Urinary bladder (tissue), 4 donors: ENCODE measurements around the gene VSIR. TPM values are rescaled to one million over a fixed set of nuclear protein-coding genes. Genes with fewer than 3 reads are reported as not detected.

Source experiments
- DNase-seq: peaks from one replicate; pipeline ENCODE4 v3.0.0-alpha.2; 2015; ENCODE audit errors: extremely low spot score
- H3K27ac ChIP-seq: one replicate; pipeline ENCODE4 v1.5.1; 2013; ENCODE audit warnings: low read depth, mild to moderate bottlenecking, moderate library complexity
- H3K36me3 ChIP-seq: one replicate; pipeline ENCODE4 v1.6.1; 2013; ENCODE audit warnings: mild to moderate bottlenecking, moderate library complexity; ENCODE audit not compliant: insufficient read depth
- H3K4me1 ChIP-seq: one replicate; pipeline ENCODE4 v1.6.1; 2013; ENCODE audit warnings: mild to moderate bottlenecking, moderate library complexity; ENCODE audit not compliant: insufficient read depth
- H3K4me3 ChIP-seq: one replicate; pipeline ENCODE4 v1.5.1; 2013; ENCODE audit warnings: low read depth, low read length
- WGBS: extraction: QIAGEN DNeasy Blood & Tissue Kit; methylation state at CpG from one replicate; pipeline ENCODE4 v1.1.7; 2013; 5-methylcytosine and 5-hydroxymethylcytosine counted together
- polyA plus RNA-seq: library from polyadenylated mRNA; stranded (reverse); fragments of 200-250 nt; gene quantifications from one replicate; pipeline ENCODE4 v1.2.3, GENCODE V29; 2013
- total RNA-seq: library from RNA; depleted of rRNA; stranded (reverse); fragments of >200 nt; gene quantifications from one replicate; pipeline ENCODE4 v1.2.3, GENCODE V29; 2014
- donor health status: healthy with polysubstance abuse.
- donor health status: healthy.

The VSIR gene
- total and polyA plus RNA-seq, 2 donors = 24.9 to 59.6 TPM

GRCh38 chr10:71714592-71714991, 58.7 kb downstream of the VSIR start:
- H3K36me3 ChIP-seq = no peaks in the 10 kb centered on the region
- peaks cover 6% of the 10 kb centered on the region for H3K4me1 ChIP-seq
- no peak for DNase-seq
- H3K4me3 ChIP-seq = no peak overlapping the region
- WGBS = 70% methylated on average over 5 of the region's 5 CpGs
- peak overlapping the region; percentile 95 for H3K27ac ChIP-seq

DNA sequence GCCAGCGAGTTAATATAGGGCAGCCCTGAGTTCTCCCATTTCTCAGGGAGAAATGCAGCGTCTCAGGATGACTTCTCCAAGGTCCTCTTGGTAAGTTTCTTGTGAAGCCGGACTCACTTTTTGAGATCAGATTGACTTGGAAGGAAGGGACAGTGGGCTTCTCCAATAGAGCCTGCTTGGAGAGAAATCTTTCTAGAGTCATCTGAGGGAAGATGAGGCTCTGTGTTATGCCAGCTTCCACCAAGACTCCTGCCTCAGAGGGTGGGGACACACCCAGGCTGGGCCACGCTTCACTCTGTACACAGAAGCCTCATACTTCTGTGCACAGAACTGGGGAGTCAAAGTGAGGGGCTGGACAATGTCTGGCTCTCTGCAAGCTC, 59.3 kb downstream of the VSIR start:
- H3K36me3 ChIP-seq = no peaks in the 10 kb centered on the region
- no peak overlapping the region for H3K4me3 ChIP-seq
- peaks cover 6% of the 10 kb centered on the region for H3K4me1 ChIP-seq
- peak overlapping the region; percentile 95 for H3K27ac ChIP-seq
- WGBS = 64% methylated on average over 4 of the region's 4 CpGs
- no peak for DNase-seq

GRCh38 chr10:71713135-71714030, 59.9 kb downstream of the VSIR start:
- DNase-seq = no peak
- Histone ChIP-seq H3K4me3 (no peak overlapping the region), H3K27ac (peak overlapping the region; percentile 95), H3K36me3 (no peaks in the 10 kb centered on the region), H3K4me1 (peaks cover 6% of the 10 kb centered on the region)
- WGBS = 4% methylated on average over 12 of the region's 12 CpGs

GRCh38 chr10:71712572-71713134, 60.7 kb downstream of the VSIR start:
- no peaks in the 10 kb centered on the region for H3K36me3 ChIP-seq
- peaks cover 6% of the 10 kb centered on the region for H3K4me1 ChIP-seq
- DNase-seq = no peak
- no peak overlapping the region for H3K4me3 ChIP-seq
- WGBS = 69% methylated on average over 17 of the region's 17 CpGs
- peak overlapping the region; percentile 95 for H3K27ac ChIP-seq

GRCh38 chr10:71712170-71712569, 61.1 kb downstream of the VSIR start:
- H3K4me1 ChIP-seq = peaks cover 6% of the 10 kb centered on the region
- H3K27ac ChIP-seq = no peak overlapping the region
- no peak overlapping the region for H3K4me3 ChIP-seq
- no peak for DNase-seq
- 92% methylated on average over 2 of the region's 2 CpGs for WGBS
- H3K36me3 ChIP-seq = no peaks in the 10 kb centered on the region

DNA sequence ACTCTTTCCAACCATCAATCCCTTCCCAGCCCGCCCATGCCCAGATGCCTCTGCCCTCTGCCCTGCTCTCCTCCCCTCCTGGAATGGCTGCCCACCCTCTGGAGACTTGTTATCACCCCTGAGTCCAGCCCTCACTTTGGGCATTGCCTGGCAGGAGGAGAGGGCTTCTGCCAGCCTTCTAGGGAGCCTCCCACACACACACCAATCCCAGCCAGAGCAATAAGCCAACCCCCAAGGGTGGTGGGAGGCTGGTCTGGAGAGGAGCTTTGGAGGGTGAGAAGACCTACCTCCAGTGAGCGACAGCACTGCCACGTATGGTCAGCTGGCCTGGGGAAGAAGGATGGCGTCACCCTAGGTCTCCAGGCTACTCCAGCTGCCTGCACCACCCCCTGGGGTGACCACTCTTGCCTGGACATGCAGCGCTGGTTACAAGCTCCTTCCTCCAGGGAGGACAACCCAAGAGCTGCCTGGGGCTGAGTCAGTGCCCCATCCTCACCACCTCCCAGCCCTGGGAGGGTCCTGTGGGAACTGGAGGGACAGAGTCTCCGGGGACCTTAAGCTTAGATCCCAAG, 62.2 kb downstream of the VSIR start:
- Histone ChIP-seq H3K4me3 (no peak overlapping the region), H3K27ac (no peak overlapping the region), H3K36me3 (no peaks in the 10 kb centered on the region), H3K4me1 (peaks cover 6% of the 10 kb centered on the region)
- 93% methylated on average over 6 of the region's 6 CpGs for WGBS
- no peak for DNase-seq

DNA sequence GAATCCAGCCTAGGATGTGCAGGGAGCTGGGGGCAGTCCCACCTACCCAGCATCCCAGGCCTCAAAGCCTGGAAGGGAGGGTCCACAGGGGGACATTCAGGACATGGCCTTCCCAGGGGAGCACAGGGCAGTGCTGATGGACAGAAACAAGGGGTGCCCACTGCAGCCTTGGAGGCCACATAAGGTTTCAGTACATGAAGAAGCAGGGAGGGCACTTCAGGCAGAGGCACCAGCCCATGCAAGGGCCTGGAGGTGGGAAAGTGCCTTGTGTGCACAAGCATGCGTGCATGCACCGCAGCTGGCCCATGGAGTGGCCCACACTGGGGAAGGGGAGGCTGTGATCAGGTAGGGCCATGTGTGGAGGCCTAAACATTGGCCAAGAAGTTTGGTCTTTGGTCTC, 62.8 kb downstream of the VSIR start:
- H3K27ac ChIP-seq = no peak overlapping the region

GRCh38 chr10:71708897-71709882, 64.1 kb downstream of the VSIR start:
- no peak for DNase-seq
- no peaks in the 10 kb centered on the region for H3K36me3 ChIP-seq
- no peak overlapping the region for H3K27ac ChIP-seq
- H3K4me3 ChIP-seq = no peak overlapping the region
- H3K4me1 ChIP-seq = peaks cover 2% of the 10 kb centered on the region
- 78% methylated on average over 28 of the region's 28 CpGs for WGBS

More for the DNA sequence above, 62.8 kb downstream of the VSIR start:
- 99% methylated on average over 2 of the region's 2 CpGs for WGBS
- Histone ChIP-seq H3K4me3 (no peak overlapping the region), H3K36me3 (no peaks in the 10 kb centered on the region), H3K4me1 (peaks cover 6% of the 10 kb centered on the region)
- DNase-seq = no peak

GRCh38 chr10:71708301-71708703, 65.0 kb downstream of the VSIR start:
- H3K4me3 ChIP-seq = no peak overlapping the region
- DNase-seq = no peak
- H3K4me1 ChIP-seq = no peaks in the 10 kb centered on the region
- WGBS = 18% methylated on average over 10 of the region's 10 CpGs
- H3K27ac ChIP-seq = no peak overlapping the region
- no peaks in the 10 kb centered on the region for H3K36me3 ChIP-seq

- no peak overlapping the region for H3K4me3 ChIP-seq
- 95% methylated on average over 5 of the region's 5 CpGs for WGBS
- no peak overlapping the region for H3K27ac ChIP-seq
- H3K36me3 ChIP-seq = no peaks in the 10 kb centered on the region
- DNase-seq = no peak
- no peaks in the 10 kb centered on the region for H3K4me1 ChIP-seq
These were observed 66.0 kb downstream of the VSIR start for GRCh38 chr10:71707240-71707789.

DNA sequence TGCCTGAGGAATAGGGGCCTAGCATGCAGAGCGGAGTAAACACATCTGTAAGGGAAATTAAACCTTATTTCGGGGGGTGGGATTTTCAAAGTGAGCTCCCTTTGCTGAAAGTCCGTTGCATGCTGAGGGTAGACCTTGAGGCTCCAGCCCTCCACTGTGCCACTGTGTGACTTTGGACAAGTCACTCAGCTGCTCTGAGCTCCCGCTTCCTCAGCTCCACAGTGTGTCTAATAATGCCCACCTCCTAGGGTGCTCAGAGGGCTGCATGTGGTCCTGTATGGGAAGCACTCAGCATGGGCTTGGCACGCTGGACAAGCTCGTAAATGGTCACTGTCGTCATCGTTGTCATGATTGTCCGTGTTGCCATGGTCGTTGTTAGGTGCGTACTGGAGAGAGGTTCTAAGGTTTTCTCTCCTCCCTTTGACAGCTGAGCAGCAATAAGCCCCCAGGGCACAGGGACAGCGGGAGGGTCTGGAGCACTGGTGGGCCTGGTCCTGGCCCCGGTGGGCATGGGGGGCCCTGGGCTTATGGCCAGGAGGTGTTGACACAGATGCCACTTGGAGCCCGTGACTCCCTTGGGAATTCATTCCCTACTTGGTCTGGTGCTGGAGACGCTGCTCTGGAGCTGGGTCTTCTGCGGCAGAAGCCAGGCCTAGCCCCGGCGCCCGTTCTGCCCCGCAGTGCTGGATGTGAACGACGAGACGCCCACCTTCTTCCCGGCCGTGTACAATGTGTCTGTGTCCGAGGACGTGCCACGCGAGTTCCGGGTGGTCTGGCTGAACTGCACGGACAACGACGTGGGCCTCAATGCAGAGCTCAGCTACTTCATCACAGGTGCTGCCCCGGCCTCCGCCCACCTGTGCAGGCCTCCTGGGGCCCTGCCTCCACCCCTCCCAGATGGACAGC, 66.9 kb downstream of the VSIR start:
- Histone ChIP-seq H3K27ac (no peak overlapping the region), H3K4me1 (no peaks in the 10 kb centered on the region), H3K4me3 (no peak overlapping the region), H3K36me3 (no peaks in the 10 kb centered on the region)
- no peak for DNase-seq
- 92% methylated on average over 35 of the region's 35 CpGs for WGBS

DNA sequence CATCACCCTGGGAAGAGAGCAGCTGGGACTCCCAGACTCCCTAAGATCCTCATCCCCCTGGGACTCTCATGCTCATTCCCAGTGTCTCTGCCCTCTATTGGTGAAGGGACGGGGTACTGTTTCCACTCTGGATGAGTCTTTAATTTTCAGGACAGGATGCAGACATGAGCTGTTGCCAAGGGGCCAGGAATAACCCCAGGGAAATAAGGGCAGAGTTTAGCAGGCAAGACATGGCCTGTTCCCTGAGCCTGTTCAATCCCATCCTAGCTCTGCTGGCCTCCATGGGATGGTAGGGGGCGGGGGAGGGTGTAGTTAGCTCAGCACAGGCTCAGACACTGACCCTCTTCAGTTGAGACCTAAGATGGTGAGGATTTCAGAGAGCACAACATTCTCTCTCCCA, 67.7 kb downstream of the VSIR start:
- Histone ChIP-seq H3K4me1 (no peaks in the 10 kb centered on the region), H3K36me3 (no peaks in the 10 kb centered on the region), H3K27ac (no peak overlapping the region), H3K4me3 (no peak overlapping the region)
- WGBS = 83% methylated on average over 2 of the region's 2 CpGs
- DNase-seq = no peak
